ENCODE data around the gene VAT1. TPM values are rescaled to one million over a fixed set of nuclear protein-coding genes. Genes with fewer than 3 reads are reported as not detected.
A peak's percentile ranks its signal among the peaks of the same experiment; 100 is the strongest.

VAT1 gene
- total and polyA plus RNA-seq, 9 of the 15 experiments (the other 6 are each of a cell fraction or from before 2014, with no cell fraction given) = 29.4 to 153 (median 66.7) TPM

GRCh38 chr17:42980766-42981397, 41.3 kb downstream of the VAT1 start (continued):
- TF ChIP-seq HOMEZ (CRISPR knock-in tag; IDR thresholded peaks at IDR 0.05) = no peak
- TF ChIP-seq RFX5 (IDR thresholded peaks at IDR 0.05; ENCODE audit: low read depth, low read length) = no peak
- TF ChIP-seq, protein P1, sequence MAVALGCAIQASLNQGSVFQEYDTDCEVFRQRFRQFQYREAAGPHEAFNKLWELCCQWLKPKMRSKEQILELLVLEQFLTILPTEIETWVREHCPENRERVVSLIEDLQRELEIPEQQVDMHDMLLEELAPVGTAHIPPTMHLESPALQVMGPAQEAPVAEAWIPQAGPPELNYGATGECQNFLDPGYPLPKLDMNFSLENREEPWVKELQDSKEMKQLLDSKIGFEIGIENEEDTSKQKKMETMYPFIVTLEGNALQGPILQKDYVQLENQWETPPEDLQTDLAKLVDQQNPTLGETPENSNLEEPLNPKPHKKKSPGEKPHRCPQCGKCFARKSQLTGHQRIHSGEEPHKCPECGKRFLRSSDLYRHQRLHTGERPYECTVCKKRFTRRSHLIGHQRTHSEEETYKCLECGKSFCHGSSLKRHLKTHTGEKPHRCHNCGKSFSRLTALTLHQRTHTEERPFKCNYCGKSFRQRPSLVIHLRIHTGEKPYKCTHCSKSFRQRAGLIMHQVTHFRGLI (CRISPR knock-in tag; IDR thresholded peaks at IDR 0.05) = no peak
- TF ChIP-seq NFIX (CRISPR knock-in tag; IDR thresholded peaks at IDR 0.05; ENCODE audit: low read depth) = no peak
- TF ChIP-seq TSC22D4 (tag; IDR thresholded peaks at IDR 0.05) = no peak
- no peak; a peak in 1 of 4 replicates for TF ChIP-seq ETV6 (IDR thresholded peaks at IDR 0.05; ENCODE audit: borderline replicate concordance in 1 of 2, low read depth in 2 of 2, low read length in 1 of 2)
- TF ChIP-seq ETV6 (CRISPR knock-in tag; IDR thresholded peaks at IDR 0.05; ENCODE audit: borderline replicate concordance) = peak; percentile 61; the same call in 1 of the 2 replicates
- TF ChIP-seq NFRKB (IDR thresholded peaks at IDR 0.05; ENCODE audit: low read depth) = no peak
- no peak for TF ChIP-seq PHB2 (IDR thresholded peaks at IDR 0.05; ENCODE audit: low read depth)
- no peak for TF ChIP-seq IRF9 (tag; IDR thresholded peaks at IDR 0.05)
- TF ChIP-seq ZNF347 (CRISPR knock-in tag; IDR thresholded peaks at IDR 0.05; ENCODE audit: low read depth) = no peak
- peak; percentile 63; the same call in 1 of the 2 replicates for TF ChIP-seq LARP7 (IDR thresholded peaks at IDR 0.05)
- TF ChIP-seq FOSL1 (tag; conservative IDR thresholded peaks at IDR 0.05) = 0 out of 2 replicates have a peak, but pooled peaks have one; percentile 12
- TF ChIP-seq ILK (tag; IDR thresholded peaks at IDR 0.05; ENCODE audit: borderline replicate concordance, low read depth) = no peak
- no peak for TF ChIP-seq RBM39 (optimal IDR thresholded peaks at IDR 0.05; ENCODE audit: low read depth, low read length)
- TF ChIP-seq PHB (CRISPR knock-in tag; IDR thresholded peaks at IDR 0.05) = no peak
- TF ChIP-seq SIX5 (IDR thresholded peaks at IDR 0.05; ENCODE audit: borderline replicate concordance in 1 of 2, insufficient read depth in 1 of 2, low read depth in 1 of 2, low read length in 2 of 2) = no peak
- TF ChIP-seq HDAC2 (IDR thresholded peaks at IDR 0.05) = peak; percentile 58; the same call in 1 of the 2 replicates
- no peak for TF ChIP-seq U2AF2 (optimal IDR thresholded peaks at IDR 0.05; ENCODE audit: low read depth, low read length)
- TF ChIP-seq RBM22 (IDR thresholded peaks at IDR 0.05; ENCODE audit: low read depth, low read length, poor library complexity, severe bottlenecking) = no peak
- TF ChIP-seq, protein P2, sequence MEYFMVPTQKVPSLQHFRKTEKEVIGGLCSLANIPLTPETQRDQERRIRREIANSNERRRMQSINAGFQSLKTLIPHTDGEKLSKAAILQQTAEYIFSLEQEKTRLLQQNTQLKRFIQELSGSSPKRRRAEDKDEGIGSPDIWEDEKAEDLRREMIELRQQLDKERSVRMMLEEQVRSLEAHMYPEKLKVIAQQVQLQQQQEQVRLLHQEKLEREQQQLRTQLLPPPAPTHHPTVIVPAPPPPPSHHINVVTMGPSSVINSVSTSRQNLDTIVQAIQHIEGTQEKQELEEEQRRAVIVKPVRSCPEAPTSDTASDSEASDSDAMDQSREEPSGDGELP (CRISPR knock-in tag; IDR thresholded peaks at IDR 0.05; ENCODE audit: borderline replicate concordance) = no peak; the same call in 1 of the 2 replicates
- no peak for TF ChIP-seq PML (IDR thresholded peaks at IDR 0.05; ENCODE audit: low read length)
- TF ChIP-seq ZNF124 (CRISPR knock-in tag; IDR thresholded peaks at IDR 0.05) = no peak
- TF ChIP-seq ZNF316 (IDR thresholded peaks at IDR 0.05) = no peak
- TF ChIP-seq NR2F6 (CRISPR knock-in tag; IDR thresholded peaks at IDR 0.05) = no peak
- TF ChIP-seq SP1 (CRISPR knock-in tag; IDR thresholded peaks at IDR 0.05) = no peak
- no peak for TF ChIP-seq OTX1 (CRISPR knock-in tag; IDR thresholded peaks at IDR 0.05)

All from K562 (cell line).